GM19043 (cell line): ENCODE measurements around the gene ETFRF1.

Source experiments
- ATAC-seq: cut with Tn5 transposase; IDR thresholded peaks from one replicate; pipeline ENCODE4 v1.9.1; 2021; ENCODE audit warnings: low read depth; ENCODE audit not compliant: unreplicated experiment

The ETFRF1 gene, protein sequence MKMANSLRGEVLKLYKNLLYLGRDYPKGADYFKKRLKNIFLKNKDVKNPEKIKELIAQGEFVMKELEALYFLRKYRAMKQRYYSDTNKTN

GRCh38 chr12:25195056-25195971 lies at the start of gene ETFRF1, which contains the start of gene DNAI7:
TSS of gene ETFRF1 (plus strand) at chr12:25195237. CDS start at chr12:25203957, 8,720 bp downstream.
TSS of gene DNAI7 (minus strand) at chr12:25195160. CDS start at chr12:25195078, 82 bp downstream.
- ATAC-seq: peak; percentile 92

GRCh38 chr12:25146686-25147085 lies 48.4 kb upstream of the ETFRF1 start:
- ATAC-seq: no peak

DNA sequence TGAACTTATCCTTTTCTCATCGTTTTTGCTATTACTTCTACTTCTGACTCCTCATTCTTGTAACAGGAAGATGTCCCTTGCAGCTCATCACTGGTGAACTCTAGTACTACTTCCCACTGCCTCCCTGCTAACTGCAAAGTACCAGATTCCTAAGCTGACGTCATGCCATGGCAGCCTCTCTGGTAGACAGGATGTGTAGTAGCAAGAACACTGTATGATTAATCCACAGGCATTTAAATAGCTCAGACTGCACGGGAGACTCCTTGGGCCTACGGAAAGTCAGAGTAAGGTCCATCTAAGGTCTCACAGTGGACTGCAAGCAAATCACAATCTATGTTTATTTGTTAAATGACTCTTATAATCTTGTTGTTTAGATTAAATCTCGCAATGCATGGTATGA lies 43.6 kb upstream of the ETFRF1 start:
- no peak for ATAC-seq

DNA sequence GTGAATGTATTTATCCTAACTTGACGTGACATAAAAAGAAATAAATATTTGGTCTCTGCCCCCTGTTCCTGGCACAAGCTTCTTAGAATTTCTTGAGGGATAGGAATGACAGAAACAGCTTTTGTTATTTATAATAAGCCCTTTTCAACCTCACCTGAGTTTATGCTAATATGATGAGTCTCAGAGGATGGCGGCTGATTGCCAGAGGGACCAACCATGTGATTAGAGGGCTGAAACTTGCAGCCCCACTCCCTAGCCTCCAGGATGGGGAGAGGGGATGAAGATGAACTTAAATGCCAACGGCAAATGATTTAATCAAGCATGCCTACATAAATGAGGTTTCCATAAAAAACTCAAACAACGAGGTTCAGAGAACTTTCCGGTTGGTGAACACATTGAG lies 43.0 kb upstream of the ETFRF1 start:
- no peak for ATAC-seq

DNA sequence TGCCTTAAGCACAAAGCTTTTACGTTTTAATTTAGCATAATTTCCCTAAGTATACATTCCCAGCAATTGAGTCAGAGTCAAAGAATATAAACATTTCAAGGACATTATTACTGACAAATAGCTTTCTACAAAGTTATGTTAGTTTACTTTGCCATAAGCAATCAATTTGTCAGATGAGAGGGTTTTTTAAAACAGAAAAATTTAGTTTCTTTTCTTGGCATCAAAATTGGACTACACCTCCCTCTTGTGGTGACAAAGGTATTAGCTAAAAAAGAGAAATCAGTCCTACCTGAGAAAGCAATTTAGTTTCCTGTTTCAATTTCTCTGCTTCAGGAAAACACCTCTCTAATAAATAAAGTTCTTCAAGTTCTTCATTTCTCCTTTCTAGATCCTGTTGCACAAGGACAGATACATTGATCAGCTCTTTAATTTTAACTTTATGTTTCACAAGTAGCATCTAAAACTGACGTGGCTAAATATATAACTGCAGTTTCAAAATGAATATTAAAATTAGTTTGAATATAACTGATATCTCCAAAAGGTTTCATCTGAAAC lies 39.9 kb upstream of the ETFRF1 start:
- ATAC-seq: no peak

DNA sequence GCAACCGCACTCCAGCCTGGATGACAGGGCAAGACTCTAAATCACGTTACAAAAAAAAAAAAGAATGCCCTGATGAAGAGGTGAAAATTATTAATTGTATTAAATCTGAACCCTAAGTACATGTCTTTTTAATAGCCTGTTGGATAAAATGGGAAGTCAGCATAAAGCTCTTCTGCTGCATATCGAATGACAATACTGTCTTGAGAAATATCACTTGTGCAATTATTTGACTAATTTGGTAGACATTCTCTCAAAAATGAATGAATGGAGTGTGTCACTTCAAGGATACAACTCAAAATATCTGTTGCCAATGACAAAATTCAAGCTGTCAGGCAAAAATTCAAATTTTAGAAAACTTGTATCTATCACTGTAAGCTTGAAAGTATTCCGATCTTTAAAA lies 39.0 kb upstream of the ETFRF1 start:
- no peak for ATAC-seq

- ATAC-seq: no peak
Measured at GRCh38 chr12:25162866-25163265, 32.2 kb upstream of the ETFRF1 start.

DNA sequence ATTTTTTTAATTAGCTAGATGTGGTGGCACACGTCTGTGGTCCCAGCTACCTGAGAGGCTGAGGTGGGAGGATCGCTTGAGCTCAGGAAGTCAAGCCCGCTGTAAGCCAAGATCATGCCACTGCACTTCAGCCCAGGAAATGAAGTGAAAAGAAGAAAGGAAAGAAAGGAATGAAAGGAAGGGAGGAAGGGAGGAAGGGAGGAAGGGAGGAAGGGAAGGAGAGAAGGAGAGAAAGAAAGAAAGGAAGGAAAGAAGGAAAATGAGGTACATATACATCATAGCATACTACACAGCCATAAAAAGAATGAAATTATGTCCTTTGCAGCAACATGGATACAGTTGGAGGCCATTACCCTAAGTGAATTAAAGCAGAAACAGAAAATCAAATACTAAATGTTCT lies 12.3 kb upstream of the ETFRF1 start:
- no peak for ATAC-seq

DNA sequence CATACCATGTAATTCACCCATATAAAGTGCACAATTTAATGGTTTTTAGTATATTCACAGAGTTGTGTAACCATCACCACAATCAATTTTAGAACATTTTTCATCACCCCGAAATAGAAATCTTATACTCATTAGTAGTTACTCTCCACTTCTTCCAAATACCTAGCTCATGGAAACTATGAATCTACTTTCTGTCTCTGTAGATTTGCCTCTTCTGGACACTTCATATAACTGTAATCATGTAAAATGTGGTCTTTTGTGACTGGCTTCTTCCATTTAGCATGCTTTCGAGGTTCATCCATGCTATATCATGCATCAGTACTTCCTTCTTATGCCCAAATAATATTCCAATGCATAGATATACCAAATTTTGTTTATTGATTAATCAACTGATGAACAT lies 10.9 kb upstream of the ETFRF1 start:
- no peak for ATAC-seq

GRCh38 chr12:25186038-25186787 lies 8.8 kb upstream of the ETFRF1 start:
- peak; percentile 49 for ATAC-seq

- peak; percentile 81 for ATAC-seq
Measured at GRCh38 chr12:25186788-25187402, 8.1 kb upstream of the ETFRF1 start.

DNA sequence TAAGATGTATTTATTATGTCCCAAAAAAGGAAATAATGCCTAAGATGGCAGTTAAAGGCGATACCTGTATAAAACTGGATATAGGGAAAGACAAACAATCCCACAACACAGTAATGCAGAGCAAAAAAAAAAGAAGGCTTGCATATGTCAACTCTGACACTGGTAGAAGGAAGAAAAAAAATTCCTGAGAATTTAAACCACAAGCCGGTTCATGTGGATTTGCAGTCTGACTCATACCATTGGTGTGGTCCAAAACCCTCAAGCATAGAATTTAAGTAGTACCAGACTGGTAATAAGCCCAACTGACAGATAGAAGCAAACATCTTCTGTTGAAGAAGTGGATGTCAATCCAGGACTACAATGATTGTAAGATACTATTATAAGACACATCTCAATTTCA lies 7.3 kb upstream of the ETFRF1 start:
- no peak for ATAC-seq

- no peak for ATAC-seq
Measured at GRCh38 chr12:25189656-25190055, 5.4 kb upstream of the ETFRF1 start.

GRCh38 chr12:25190793-25191192 lies 4.2 kb upstream of the ETFRF1 start:
- ATAC-seq: no peak

DNA sequence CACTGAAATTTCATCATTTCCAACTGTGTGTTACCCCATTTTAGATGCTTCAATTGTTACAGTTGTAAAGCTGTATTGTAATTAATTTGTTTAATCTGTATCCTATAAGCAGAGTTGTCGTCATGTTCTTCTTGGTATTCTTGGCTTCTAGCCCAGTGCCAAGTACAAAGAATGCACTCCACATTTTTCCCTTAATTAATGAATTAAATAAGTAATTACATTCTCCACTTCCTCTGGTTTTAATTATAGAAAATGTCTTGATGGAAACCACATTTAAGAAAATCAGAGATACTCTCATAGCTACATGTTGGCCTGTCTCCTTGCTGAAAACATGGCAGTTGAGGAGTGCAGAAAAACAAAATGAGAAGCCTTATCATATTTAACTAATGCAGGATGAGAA lies 823 bp upstream of the ETFRF1 start:
- no peak for ATAC-seq

DNA sequence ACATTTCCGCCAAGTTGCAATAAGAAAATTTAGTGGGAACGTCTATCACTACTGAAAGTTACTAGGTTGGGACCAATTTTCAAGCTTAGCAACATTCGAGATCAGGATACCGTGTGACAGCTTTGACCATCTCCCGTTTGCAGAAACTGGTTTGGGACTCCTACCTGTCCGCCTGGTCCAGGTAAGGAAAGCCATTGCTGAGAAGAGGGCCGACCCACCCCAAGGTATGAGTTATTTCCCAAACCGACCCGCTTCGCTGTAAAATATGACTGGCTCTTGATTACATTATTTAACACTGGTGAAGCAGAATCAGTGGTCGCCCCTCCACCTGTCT lies 348 bp upstream of the ETFRF1 start:
- ATAC-seq: no peak

GRCh38 chr12:25197608-25198007 lies 2.6 kb downstream of the ETFRF1 start:
- ATAC-seq: no peak

DNA sequence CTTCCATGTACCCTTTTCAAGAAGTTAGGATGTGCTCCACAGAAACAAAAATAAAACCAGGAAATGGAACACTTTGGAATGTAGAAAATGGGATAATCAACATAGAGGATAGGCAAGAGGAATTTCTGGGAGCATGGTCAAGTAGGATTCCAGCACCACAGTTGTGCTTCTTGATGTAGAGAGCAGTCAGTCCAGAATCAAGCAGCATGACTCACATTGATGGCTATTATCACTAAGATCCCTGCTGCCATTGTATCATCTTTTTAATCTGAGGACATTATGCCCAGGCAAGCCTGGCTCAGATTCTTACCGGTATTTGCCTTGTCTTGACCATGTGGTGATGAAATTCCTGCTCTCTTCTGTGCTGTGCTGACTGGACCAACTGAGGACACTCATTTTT lies 5.7 kb downstream of the ETFRF1 start:
- ATAC-seq: no peak

DNA sequence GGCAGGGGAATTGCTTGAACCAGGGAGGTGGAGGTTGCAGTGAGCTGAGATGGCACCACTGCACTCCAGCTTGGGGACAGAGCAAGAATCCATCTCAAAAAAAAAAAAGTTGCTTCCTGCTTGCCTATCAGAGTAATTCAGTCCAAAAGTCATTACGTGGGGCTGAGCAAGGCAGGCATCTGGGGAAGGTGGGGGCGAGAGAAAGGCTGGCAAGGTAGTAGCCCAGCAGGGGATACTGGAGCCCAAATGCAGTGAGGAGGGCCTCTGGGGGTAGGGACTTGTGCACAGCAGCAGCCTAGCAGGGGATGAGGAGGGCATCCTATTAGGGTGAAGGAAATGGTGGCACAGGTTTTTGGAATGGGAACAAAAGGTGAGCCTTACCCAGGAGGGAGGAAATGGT lies 7.1 kb downstream of the ETFRF1 start:
- ATAC-seq: no peak

DNA sequence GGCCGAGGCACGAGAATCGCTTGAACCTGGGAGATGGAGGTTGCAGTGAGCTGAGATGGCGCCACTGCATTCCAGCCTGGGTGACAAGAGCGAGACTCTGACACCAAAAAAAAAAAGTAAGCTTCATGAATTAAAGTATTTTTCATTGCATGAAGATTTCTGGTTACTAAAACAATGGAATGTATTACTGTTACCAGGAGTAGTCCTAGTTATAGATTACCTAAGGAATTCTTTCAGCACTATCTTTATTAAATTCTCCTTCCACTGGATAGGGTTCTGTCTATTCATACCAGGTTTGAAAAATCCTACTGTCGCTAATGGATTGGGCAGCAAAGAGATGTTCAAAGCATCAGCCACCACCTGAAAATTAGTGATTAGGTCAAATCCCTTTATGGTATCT lies 12.4 kb downstream of the ETFRF1 start:
- ATAC-seq: no peak

DNA sequence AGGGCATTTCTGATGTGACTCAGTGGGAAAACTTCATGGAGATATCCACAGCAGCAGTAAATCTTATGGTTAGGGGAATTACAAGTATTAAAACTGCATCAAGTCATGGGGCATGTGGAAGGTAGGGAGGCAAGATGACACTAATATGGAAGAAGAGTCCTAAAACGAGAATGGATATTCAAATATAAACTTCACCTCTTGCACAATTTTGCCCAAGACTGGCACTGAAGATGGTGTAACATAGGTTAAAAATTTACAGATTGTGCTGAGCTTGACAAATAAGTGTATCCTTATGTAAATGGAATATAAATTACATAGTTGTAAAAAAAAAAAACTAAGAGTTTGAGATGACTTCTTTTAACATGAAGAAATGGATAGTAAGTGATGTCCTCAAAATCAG lies 12.8 kb downstream of the ETFRF1 start:
- ATAC-seq: no peak
